IMR-90 (cell line): Measurements from ENCODE around the gene FBN1. TPM values are rescaled to one million over a fixed set of nuclear protein-coding genes. Genes with fewer than 3 reads are reported as not detected.

Experiments
- ATAC-seq: fragments of 200-7000 bp; cut with Tn5 transposase; 2 replicates; pipeline ENCODE4 v1.9.1; 2020; ENCODE audit warnings: low read depth, mild to moderate bottlenecking, moderate library complexity
- BruUV-seq: library from RNA; stranded (reverse); fragments of 400-500 nt; replicated peaks from 2 replicates; lab custom pipeline; 2021; lab: Mats Ljungman, UMichigan
- CTCF ChIA-PET: fragments of 300-600 bp; formaldehyde crosslinking; extraction: SDS; loops from one replicate; lab custom pipeline; 2021; ENCODE audit warnings: antibody characterized with exemption; lab: Yijun Ruan, JAX
- POLR2A ChIA-PET: fragments of 300-600 bp; sonication (Branson Sonifier 250); formaldehyde crosslinking; loops from one replicate; lab custom pipeline; 2022; ENCODE audit warnings: antibody characterized with exemption; ENCODE audit not compliant: unreplicated experiment; lab: Charles Lee
- DNase-seq: peaks from one replicate; pipeline ENCODE4 v3.0.0; 2013
- H2AFZ ChIP-seq: replicated peaks from 2 replicates; pipeline ENCODE3; 2013; ENCODE audit warnings: low read length, mild to moderate bottlenecking; ENCODE audit not compliant: poor library complexity
- H2AK5ac ChIP-seq: 2 replicates; pipeline ENCODE4 v1.6.1; 2013; ENCODE audit warnings: low read depth, low read length, inconsistent platforms
- H2AK9ac ChIP-seq: replicated peaks from 2 replicates; pipeline ENCODE3; 2013; ENCODE audit warnings: mild to moderate bottlenecking, low read depth, low read length, moderate library complexity; ENCODE audit not compliant: poor library complexity
- H2BK120ac ChIP-seq: 2 replicates; pipeline ENCODE4 v1.6.1; 2013; ENCODE audit warnings: low read depth, low read length, inconsistent platforms
- H2BK15ac ChIP-seq: 3 replicates; pipeline ENCODE4 v1.6.1; 2013; ENCODE audit warnings: low read depth, low read length, inconsistent platforms
- H2BK20ac ChIP-seq: 2 replicates; pipeline ENCODE4 v1.6.1; 2013; ENCODE audit warnings: low read depth, mild to moderate bottlenecking, inconsistent platforms, low read length, moderate library complexity
- H2BK5ac ChIP-seq: 2 replicates; pipeline ENCODE4 v1.6.1; 2013; ENCODE audit warnings: mild to moderate bottlenecking, low read depth, low read length, inconsistent platforms; ENCODE audit not compliant: poor library complexity, severe bottlenecking
- H3K14ac ChIP-seq: replicated peaks from 2 replicates; pipeline ENCODE4 v1.6.1; 2013; ENCODE audit warnings: low read depth, low read length, inconsistent platforms
- H3K18ac ChIP-seq: 2 replicates; pipeline ENCODE4 v1.6.1; 2013; ENCODE audit warnings: low read depth, low read length, control low read depth
- H3K23ac ChIP-seq: 2 replicates; pipeline ENCODE4 v1.6.1; 2013; ENCODE audit warnings: low read depth, low read length, inconsistent platforms
- H3K27ac ChIP-seq: 2 replicates; pipeline ENCODE4 v1.5.1; 2013; ENCODE audit warnings: mild to moderate bottlenecking, control low read depth, low read length; ENCODE audit not compliant: insufficient read depth
- H3K27me3 ChIP-seq: 2 replicates; pipeline ENCODE4 v1.6.1; 2013; ENCODE audit warnings: low read length; ENCODE audit not compliant: control insufficient read depth, insufficient read depth
- H3K36me3 ChIP-seq: 2 replicates; pipeline ENCODE4 v1.6.1; 2013; ENCODE audit warnings: low read length, mixed read lengths; ENCODE audit not compliant: control insufficient read depth, insufficient read depth
- H3K4ac ChIP-seq: 2 replicates; pipeline ENCODE4 v1.6.1; 2013; ENCODE audit warnings: low read depth, low read length, inconsistent platforms
- H3K4me1 ChIP-seq: 2 replicates; pipeline ENCODE4 v1.6.1; 2013; ENCODE audit warnings: low read length, mixed read lengths; ENCODE audit not compliant: control insufficient read depth, insufficient read depth
- H3K4me2 ChIP-seq: 2 replicates; pipeline ENCODE4 v1.6.1; 2013; ENCODE audit warnings: low read depth, mild to moderate bottlenecking, control low read depth, low read length, moderate library complexity
- H3K4me3 ChIP-seq: 2 replicates; pipeline ENCODE4 v1.5.1; 2013; ENCODE audit warnings: low read depth, mild to moderate bottlenecking, control low read depth, low read length, moderate library complexity; ENCODE audit not compliant: insufficient read depth
- H3K56ac ChIP-seq: 2 replicates; pipeline ENCODE4 v1.6.1; 2013; ENCODE audit warnings: low read length, inconsistent platforms; ENCODE audit not compliant: insufficient read depth; ENCODE audit errors: extremely low read depth
- H3K79me1 ChIP-seq, 2 experiments: 2 replicates each; pipeline ENCODE4 v1.6.1; 2013; ENCODE audit warnings: low read length in 2 of 2, inconsistent platforms in 1 of 2, low read depth in 1 of 2
- H3K9ac ChIP-seq: 2 replicates; pipeline ENCODE4 v1.6.1; 2013; ENCODE audit warnings: low read depth, low read length, control low read depth
- H3K9me1 ChIP-seq: 2 replicates; pipeline ENCODE4 v1.6.1; 2013; ENCODE audit warnings: low read length, inconsistent platforms; ENCODE audit not compliant: insufficient read depth
- H3K9me3 ChIP-seq: 2 replicates; pipeline ENCODE4 v1.6.1; 2013; ENCODE audit warnings: low read length; ENCODE audit not compliant: control insufficient read depth, insufficient read depth
- H4K20me1 ChIP-seq: 2 replicates; pipeline ENCODE4 v1.6.1; 2013; ENCODE audit warnings: low read length, inconsistent platforms; ENCODE audit not compliant: insufficient read depth
- H4K5ac ChIP-seq: 2 replicates; pipeline ENCODE4 v1.6.1; 2013; ENCODE audit warnings: mild to moderate bottlenecking, low read depth, low read length, control low read depth
- H4K8ac ChIP-seq, 2 experiments: 2 replicates each; pipeline ENCODE4 v1.6.1; 2013; ENCODE audit warnings: low read depth in 2 of 2, low read length in 2 of 2, control low read depth in 1 of 2, inconsistent platforms in 1 of 2
- H4K91ac ChIP-seq: 2 replicates; pipeline ENCODE4 v1.6.1; 2013; ENCODE audit warnings: low read depth, low read length, inconsistent platforms; ENCODE audit not compliant: insufficient read depth
- CEBPB ChIP-seq: IDR thresholded peaks from 2 replicates; pipeline ENCODE4 v1.6.1; 2012; ENCODE audit warnings: low read depth, low read length, improper control_type of control experiment
- RCOR1 ChIP-seq: IDR thresholded peaks from 2 replicates; pipeline ENCODE4 v1.6.1; 2012; ENCODE audit warnings: mild to moderate bottlenecking, low read length, improper control_type of control experiment; ENCODE audit not compliant: insufficient replicate concordance
- WGBS, 2 experiments: methylation state at CpG; one replicate each; pipeline versions ENCODE4 v1.1.5 to v1.1.7; 2013; ENCODE audit warnings: missing lambda C conversion rate in 2 of 2; ENCODE audit not compliant: insufficient read length in 1 of 2; ENCODE audit errors: extremely low coverage in 2 of 2; 5-methylcytosine and 5-hydroxymethylcytosine counted together
- dilution Hi-C: fragments of 300-500 bp; cut with HindIII; formaldehyde crosslinking; loops from one replicate; pipeline ENCODE4 v1.14.3; 2018; ENCODE audit warnings: low sequenced_read_pairs; ENCODE audit not compliant: unreplicated experiment
- in situ Hi-C: fragments of 300-500 bp; cut with MboI; formaldehyde crosslinking; loops from 3 replicates; pipeline ENCODE4 v1.14.3; 2019; ENCODE audit warnings: low sequenced_read_pairs, inconsistent platforms, mixed read lengths
- intact Hi-C: fragments of 100-400 bp; cut with micrococcal nuclease; formaldehyde crosslinking; loops from 2 replicates; pipeline ENCODE4 v1.10.0; 2022
- polyA plus RNA-seq, 3 experiments: library from polyadenylated mRNA; depleted of rRNA; stranded (reverse); fragments of >200 nt; gene quantifications; 2 replicates each; pipeline ENCODE4 v1.2.3, GENCODE V29; 2012; ENCODE audit warnings: low replicate concordance in 1 of 3
- total RNA-seq: library from RNA; depleted of rRNA; stranded (reverse); fragments of >200 nt; gene quantifications from 2 replicates; pipeline ENCODE4 v1.2.3, GENCODE V29; 2012

The FBN1 gene
- total and polyA plus RNA-seq, 2 of the 4 experiments (the other 2 are of a cell fraction), result 134 to 283 TPM

DNA sequence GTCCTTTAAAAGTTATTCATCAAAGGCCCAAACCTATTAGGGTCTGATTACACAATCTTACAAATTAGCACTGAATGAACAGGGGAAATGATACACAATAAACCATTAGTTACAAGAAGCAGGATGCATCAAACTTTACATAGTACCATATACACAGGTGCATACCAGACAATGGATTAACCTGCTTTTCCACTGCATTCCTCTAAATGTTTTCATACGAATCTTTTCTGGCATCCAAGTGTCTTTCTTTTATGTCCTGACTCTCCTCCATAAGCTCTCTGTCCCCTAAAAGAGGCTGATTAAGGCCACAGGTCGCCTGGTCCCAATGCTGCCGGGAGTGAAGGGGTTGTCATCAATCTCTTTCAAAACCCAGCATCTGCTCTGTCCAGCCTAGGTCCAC is 11.4 kb downstream of the FBN1 start:
- BruUV-seq, result no TSS peak
- H2AK9ac ChIP-seq, result no peak overlapping the region
- TF ChIP-seq CEBPB, result peak; percentile 38
- TF ChIP-seq RCOR1, result no peak
- no peak overlapping the region for H3K9ac ChIP-seq
- no peak overlapping the region for H4K5ac ChIP-seq
- ChIA-PET CTCF (no interaction called here), POLR2A (no interaction called here)
- no peaks in the 10 kb centered on the region for H3K27me3 ChIP-seq
- H2AFZ ChIP-seq, result no peak overlapping the region
- H3K9me1 ChIP-seq, result peaks cover 33% of the 10 kb centered on the region
- in situ Hi-C loops, result no loop called here
- H3K4me2 ChIP-seq, result no peak overlapping the region
- no peak overlapping the region for H4K8ac ChIP-seq
- no peak overlapping the region for H4K91ac ChIP-seq
- peaks cover 21% of the 10 kb centered on the region for H3K36me3 ChIP-seq
- no peak overlapping the region for H3K56ac ChIP-seq
- H4K20me1 ChIP-seq, result peaks cover 43% of the 10 kb centered on the region
- 0 out of 2 replicates have a peak overlapping the region, but pooled peaks have one; percentile 31 for H3K14ac ChIP-seq
- no peak for ATAC-seq
- no peak overlapping the region; the same call in 1 of the 2 replicates for H2BK20ac ChIP-seq
- no peak overlapping the region for H2BK5ac ChIP-seq
- no peaks in the 10 kb centered on the region for H3K9me3 ChIP-seq
- H3K4me1 ChIP-seq, result peaks cover 27% of the 10 kb centered on the region
- H2BK15ac ChIP-seq, result no peak overlapping the region
- intact Hi-C loops, result no loop called here
- DNase-seq, result no peak
- no CpG with 5 or more reads among the region's 3 CpGs for WGBS, 2 experiments
- H3K4me3 ChIP-seq, result no peak overlapping the region
- H3K23ac ChIP-seq, result peak overlapping the region; percentile 38; the same call in 1 of the 2 replicates
- no peak overlapping the region for H3K27ac ChIP-seq
- 0 out of 2 replicates have a peak overlapping the region, but pooled peaks have one; percentile 15 for H3K4ac ChIP-seq
- H3K79me1 ChIP-seq, result peaks cover 44 to 86% of the 10 kb centered on the region in 2 experiments
- dilution Hi-C loops, result no loop called here
- H2BK120ac ChIP-seq, result peak overlapping the region; percentile 37; the same call in 1 of the 2 replicates
- no peak overlapping the region for H3K18ac ChIP-seq
- H2AK5ac ChIP-seq, result peak overlapping the region; percentile 25; the same call in 1 of the 2 replicates
